Gastrocnemius medialis (tissue), 4 donors: Measurements from ENCODE around the gene STX7.

ENCODE experiments used
- CTCF ChIP-seq, 5 experiments: fragments of 450-650 bp in 3 of 5; fragments of 200-600 bp in 2 of 5; sonication (generic) in 2 of 5; IDR thresholded peaks in 4 of 5; conservative IDR thresholded peaks in 1 of 5; 1 replicate in 4 of 5; 2 replicates in 1 of 5; pipeline ENCODE4 v1.5.1; 2016 to 2019; ENCODE audit warnings: antibody characterized with exemption in 5 of 5, mild to moderate bottlenecking in 3 of 5, moderate library complexity in 3 of 5
- POLR2A ChIP-seq, 2 donors: fragments of 450-650 bp; IDR thresholded peaks; one replicate each; pipeline ENCODE4 v1.6.1; 2017; ENCODE audit warnings: antibody characterized with exemption in 2 of 2, mild to moderate bottlenecking in 2 of 2, moderate library complexity in 2 of 2

- no peak for TF ChIP-seq CTCF (IDR thresholded peaks at IDR 0.05 in 4 of 5, conservative IDR thresholded peaks at IDR 0.05 in 1 of 5)
- no peak for TF ChIP-seq POLR2A (IDR thresholded peaks at IDR 0.05)
These were observed 23.5 kb downstream of the STX7 start for GRCh38 chr6:132489376-132489775.
